Breast epithelium (tissue), 4 donors: Measurements from ENCODE around the gene TMEM150B. TPM values are rescaled to one million over a fixed set of nuclear protein-coding genes. Genes with fewer than 3 reads are reported as not detected.

Source experiments
- DNase-seq, 2 donors: peaks; one replicate each; pipeline ENCODE4 v3.0.0-alpha.2; 2019; ENCODE audit warnings: low spot score in 2 of 2
- H3K27ac ChIP-seq, 2 donors: fragments of 200-600 bp; sonication (generic) in 1 of 2; one replicate each; pipeline ENCODE4 v1.5.1; 2016 to 2019; ENCODE audit warnings: mild to moderate bottlenecking in 1 of 2
- H3K27me3 ChIP-seq, 2 donors: fragments of 200-600 bp; sonication (generic) in 1 of 2; one replicate each; pipeline versions ENCODE4 v1.5.1 to v1.6.0; 2017 to 2019; ENCODE audit warnings: control low read depth in 1 of 2, mild to moderate bottlenecking in 1 of 2
- H3K36me3 ChIP-seq: fragments of 200-600 bp; one replicate; pipeline ENCODE4 v1.5.1; 2019
- H3K4me1 ChIP-seq, 2 donors: fragments of 200-600 bp; sonication (generic); one replicate each; pipeline ENCODE4 v1.5.1; 2016 to 2019; ENCODE audit warnings: control low read depth in 1 of 2
- H3K4me3 ChIP-seq, 3 donors: fragments of 200-600 bp; sonication (generic); 1 replicate in 2 of 3; 2 replicates in 1 of 3; pipeline ENCODE4 v1.5.1; 2016 to 2019; ENCODE audit warnings: mild to moderate bottlenecking in 3 of 3, moderate library complexity in 2 of 3
- H3K9me3 ChIP-seq, 2 donors: fragments of 200-600 bp; sonication (generic) in 1 of 2; one replicate each; pipeline ENCODE4 v1.5.1; 2016 to 2019; ENCODE audit warnings: control low read depth in 1 of 2
- POLR2A ChIP-seq: fragments of 450-650 bp; IDR thresholded peaks from one replicate; pipeline ENCODE4 v1.6.1; 2016; ENCODE audit warnings: antibody characterized with exemption, mild to moderate bottlenecking, moderate library complexity
- POLR2AphosphoS5 ChIP-seq, 3 donors: sonication (generic); formaldehyde crosslinking; IDR thresholded peaks; one replicate each; pipeline ENCODE4 v1.6.1; 2017; ENCODE audit warnings: antibody characterized with exemption in 3 of 3
- intact Hi-C: fragments of 100-400 bp; cut with DNase I; formaldehyde crosslinking; loops from one replicate; pipeline ENCODE4 v1.15.1; 2023; ENCODE audit warnings: low total_unique reads
- total RNA-seq, 3 donors: library from RNA; depleted of rRNA; stranded (reverse); fragments of >200 nt; gene quantifications; one replicate each; pipeline ENCODE4 v1.1.0, GENCODE V29; 2016
- TF ChIP-seq, protein P1 (sequence below), 3 donors: fragments of 450-650 bp; IDR thresholded peaks; one replicate each; pipeline ENCODE4 v1.5.1; 2016 to 2017; ENCODE audit warnings: antibody characterized with exemption in 3 of 3, mild to moderate bottlenecking in 3 of 3, moderate library complexity in 3 of 3

TMEM150B gene
- total RNA-seq, 3 donors from 2014 or later, result 1.6 to 11.8 (median 3.1) TPM

DNA sequence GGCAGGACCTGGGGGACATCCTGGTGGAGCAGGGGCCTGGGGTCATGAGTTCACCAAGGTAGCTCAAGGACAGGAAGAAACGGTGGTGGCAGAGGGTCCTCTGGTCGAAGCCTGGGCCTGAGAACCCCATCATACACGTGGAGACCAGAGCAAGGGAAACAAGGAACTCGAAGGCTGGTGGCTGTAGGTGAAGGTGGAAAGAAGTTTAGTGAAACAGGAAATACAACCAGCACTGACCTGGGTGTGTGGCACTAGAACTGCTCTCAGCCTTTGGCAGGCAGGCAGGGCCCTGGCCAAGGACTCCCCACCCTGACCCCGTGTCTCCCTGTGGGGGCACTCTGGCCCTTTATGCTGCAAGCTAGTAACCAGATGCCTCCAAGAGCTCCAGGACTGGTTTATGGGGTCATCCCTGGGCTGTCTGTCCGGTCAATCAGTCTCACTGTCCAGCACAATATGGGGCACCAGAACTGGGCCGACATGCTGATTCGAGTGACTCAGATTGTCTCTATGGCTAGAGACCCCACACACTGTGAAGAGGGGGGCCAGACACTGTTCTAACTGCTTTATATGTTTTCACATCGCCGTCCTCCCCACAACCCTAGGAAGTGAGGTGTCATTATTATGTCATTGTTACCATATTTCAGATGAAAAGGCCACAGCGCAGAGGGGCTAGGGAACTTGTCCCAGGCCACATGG lies 25.6 kb upstream of the TMEM150B start:
- H3K9me3 ChIP-seq, result no peaks in the 10 kb centered on the region
- TF ChIP-seq POLR2AphosphoS5 (IDR thresholded peaks at IDR 0.05) (no peak), POLR2A (no peak)
- TF ChIP-seq, protein P1, sequence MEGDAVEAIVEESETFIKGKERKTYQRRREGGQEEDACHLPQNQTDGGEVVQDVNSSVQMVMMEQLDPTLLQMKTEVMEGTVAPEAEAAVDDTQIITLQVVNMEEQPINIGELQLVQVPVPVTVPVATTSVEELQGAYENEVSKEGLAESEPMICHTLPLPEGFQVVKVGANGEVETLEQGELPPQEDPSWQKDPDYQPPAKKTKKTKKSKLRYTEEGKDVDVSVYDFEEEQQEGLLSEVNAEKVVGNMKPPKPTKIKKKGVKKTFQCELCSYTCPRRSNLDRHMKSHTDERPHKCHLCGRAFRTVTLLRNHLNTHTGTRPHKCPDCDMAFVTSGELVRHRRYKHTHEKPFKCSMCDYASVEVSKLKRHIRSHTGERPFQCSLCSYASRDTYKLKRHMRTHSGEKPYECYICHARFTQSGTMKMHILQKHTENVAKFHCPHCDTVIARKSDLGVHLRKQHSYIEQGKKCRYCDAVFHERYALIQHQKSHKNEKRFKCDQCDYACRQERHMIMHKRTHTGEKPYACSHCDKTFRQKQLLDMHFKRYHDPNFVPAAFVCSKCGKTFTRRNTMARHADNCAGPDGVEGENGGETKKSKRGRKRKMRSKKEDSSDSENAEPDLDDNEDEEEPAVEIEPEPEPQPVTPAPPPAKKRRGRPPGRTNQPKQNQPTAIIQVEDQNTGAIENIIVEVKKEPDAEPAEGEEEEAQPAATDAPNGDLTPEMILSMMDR (IDR thresholded peaks at IDR 0.05), result no peak
- no peaks in the 10 kb centered on the region for H3K36me3 ChIP-seq
- H3K4me1 ChIP-seq, result peaks cover 0 to 4% of the 10 kb centered on the region in 2 donors
- H3K27me3 ChIP-seq, result peaks cover 11 to 32% of the 10 kb centered on the region in 2 donors
- intact Hi-C loops, result no loop called here
- H3K4me3 ChIP-seq, result no peak overlapping the region
- DNase-seq, result no peak
- no peak overlapping the region for H3K27ac ChIP-seq

DNA sequence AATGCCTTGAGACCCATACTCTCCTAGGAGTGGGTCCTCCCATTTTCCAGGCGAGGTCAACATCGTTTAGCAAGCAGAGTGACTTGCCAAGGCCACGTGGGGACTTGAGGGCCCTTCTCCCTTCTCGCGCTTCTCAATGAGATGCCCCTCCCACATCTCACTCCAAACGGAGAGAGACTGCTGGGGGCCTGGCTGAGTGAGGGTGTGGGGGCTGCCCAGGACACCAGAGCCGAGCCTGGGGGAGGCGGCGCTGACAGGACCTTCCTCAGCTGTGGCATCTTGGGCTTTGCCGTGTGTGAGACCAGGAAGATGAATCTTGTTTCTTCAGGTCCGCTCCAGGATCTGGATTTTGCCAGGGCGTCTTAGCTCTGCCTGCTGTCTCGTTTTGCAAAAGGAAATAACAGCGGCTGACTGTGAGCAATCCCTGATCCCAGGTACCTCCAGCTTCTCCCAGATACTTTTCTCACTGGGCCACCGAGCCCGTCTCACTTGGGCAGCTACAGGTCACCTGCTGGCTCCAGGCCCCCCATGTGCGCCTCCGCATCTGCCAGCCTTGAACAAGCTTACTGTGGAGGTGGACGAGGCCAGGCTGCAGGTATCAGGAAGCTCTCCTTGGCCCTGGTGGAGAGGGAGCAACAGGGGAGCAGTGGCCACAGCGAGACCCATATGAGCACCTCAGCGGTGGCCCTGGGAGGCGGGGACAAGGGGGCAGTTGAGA lies 23.3 kb upstream of the TMEM150B start:
- no peak for TF ChIP-seq POLR2AphosphoS5 (IDR thresholded peaks at IDR 0.05)
- no peak for TF ChIP-seq POLR2A
- TF ChIP-seq, protein P1 (IDR thresholded peaks at IDR 0.05), result no peak
- H3K27ac ChIP-seq, result no peak overlapping the region
- no peaks in the 10 kb centered on the region for H3K4me1 ChIP-seq
- no peak overlapping the region for H3K4me3 ChIP-seq
- H3K9me3 ChIP-seq, result no peaks in the 10 kb centered on the region
- DNase-seq, result no peak
- intact Hi-C loops, result no loop called here
- H3K36me3 ChIP-seq, result no peaks in the 10 kb centered on the region
- H3K27me3 ChIP-seq, result peaks cover 11 to 23% of the 10 kb centered on the region in 2 donors

DNA sequence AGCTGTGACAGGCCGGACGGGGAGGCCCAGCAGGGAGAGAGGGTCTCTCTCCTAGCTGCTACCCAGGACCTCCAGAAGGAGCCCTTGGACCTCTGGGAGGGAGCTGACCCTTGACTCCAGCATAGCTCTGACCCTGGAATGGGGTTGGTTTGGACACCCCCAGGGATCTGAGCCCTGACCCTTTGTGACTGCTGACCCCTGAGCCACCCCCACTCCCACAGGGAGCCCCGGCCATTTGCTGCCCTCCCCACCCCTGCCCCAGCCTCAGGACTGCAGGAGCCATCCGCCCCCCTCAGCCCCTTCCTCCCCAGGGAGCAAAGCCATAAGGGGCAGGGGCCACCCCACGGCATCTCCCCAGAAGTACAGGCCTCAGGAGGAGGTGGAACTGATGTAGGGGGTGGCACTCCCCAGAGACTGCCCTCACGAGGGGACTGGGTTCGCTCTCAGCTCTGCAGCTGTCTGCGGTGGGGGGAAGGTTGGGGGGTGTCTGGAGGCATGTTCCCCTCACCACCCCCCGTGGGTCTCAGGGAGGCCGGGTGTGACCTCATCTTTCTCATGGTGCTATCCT lies 22.4 kb upstream of the TMEM150B start:
- no peak for TF ChIP-seq POLR2AphosphoS5 (IDR thresholded peaks at IDR 0.05)
- TF ChIP-seq POLR2A, result no peak
- TF ChIP-seq, protein P1 (IDR thresholded peaks at IDR 0.05), result no peak
- no peak overlapping the region for H3K27ac ChIP-seq
- intact Hi-C loops, result no loop called here
- H3K4me1 ChIP-seq, result no peaks in the 10 kb centered on the region
- H3K27me3 ChIP-seq, result peaks cover 6 to 14% of the 10 kb centered on the region in 2 donors
- H3K4me3 ChIP-seq, result no peak overlapping the region
- DNase-seq, result no peak
- H3K36me3 ChIP-seq, result no peaks in the 10 kb centered on the region
- no peaks in the 10 kb centered on the region for H3K9me3 ChIP-seq

DNA sequence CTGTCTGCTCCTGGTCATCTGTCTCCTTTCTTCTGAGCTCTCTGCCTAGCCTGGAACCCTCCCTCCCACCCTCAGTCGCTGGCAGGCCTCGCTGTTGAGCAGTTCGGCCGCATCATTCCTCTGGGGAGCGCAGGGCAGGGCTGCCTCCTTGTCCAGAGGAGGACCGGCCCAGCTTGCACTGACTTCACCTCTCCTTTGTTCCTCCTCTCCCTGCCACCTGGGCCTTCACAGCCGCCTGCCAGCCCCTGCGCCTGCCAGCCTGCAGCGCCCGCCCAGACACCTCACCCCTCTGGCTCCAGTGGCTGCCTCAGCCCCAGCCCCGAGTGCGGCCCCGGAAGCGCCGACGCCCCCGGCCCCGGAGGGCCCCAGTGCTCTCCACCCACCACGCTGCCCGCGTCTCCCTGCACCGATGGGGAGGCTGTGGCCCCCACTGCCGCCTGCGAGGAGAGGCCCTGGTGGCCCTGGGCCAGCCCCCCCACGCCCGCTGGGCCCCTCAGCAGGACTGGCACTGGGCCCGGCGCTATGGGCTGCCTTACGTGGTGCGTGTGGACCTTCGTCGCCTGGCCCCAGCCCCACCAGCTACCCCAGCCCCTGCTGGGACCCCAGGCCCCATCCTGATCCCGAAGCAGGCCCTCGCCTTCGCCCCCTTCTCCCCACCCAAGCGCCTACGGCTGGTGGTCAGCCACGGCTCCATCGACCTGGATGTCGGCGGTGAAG lies 21.7 kb upstream of the TMEM150B start:
- TF ChIP-seq, protein P1 (IDR thresholded peaks at IDR 0.05), result no peak
- TF ChIP-seq POLR2A, result no peak
- no peak for TF ChIP-seq POLR2AphosphoS5 (IDR thresholded peaks at IDR 0.05)
- H3K9me3 ChIP-seq, result no peaks in the 10 kb centered on the region
- peaks cover 0 to 8% of the 10 kb centered on the region in 2 donors for H3K27me3 ChIP-seq
- intact Hi-C loops, result no loop called here
- DNase-seq, result no peak
- no peaks in the 10 kb centered on the region for H3K36me3 ChIP-seq
- no peak overlapping the region for H3K4me3 ChIP-seq
- no peaks in the 10 kb centered on the region for H3K4me1 ChIP-seq
- peak overlapping the region in 1 of 2 donors; percentile 58 for H3K27ac ChIP-seq
